GM19238 (cell line): ENCODE measurements around the gene BABAM2.

Experiments
- DNase-seq: peaks from one replicate; pipeline ENCODE4 v3.0.0; 2011; ENCODE audit warnings: low spot score; ENCODE audit not compliant: insufficient read length

Gene BABAM2

GRCh38 chr2:28063492-28063962 lies 173.0 kb downstream of the BABAM2 start:
- no peak for DNase-seq

GRCh38 chr2:28067602-28068001 lies 177.1 kb downstream of the BABAM2 start:
- no peak for DNase-seq

GRCh38 chr2:28068088-28068487 lies 177.6 kb downstream of the BABAM2 start:
- DNase-seq = no peak

DNA sequence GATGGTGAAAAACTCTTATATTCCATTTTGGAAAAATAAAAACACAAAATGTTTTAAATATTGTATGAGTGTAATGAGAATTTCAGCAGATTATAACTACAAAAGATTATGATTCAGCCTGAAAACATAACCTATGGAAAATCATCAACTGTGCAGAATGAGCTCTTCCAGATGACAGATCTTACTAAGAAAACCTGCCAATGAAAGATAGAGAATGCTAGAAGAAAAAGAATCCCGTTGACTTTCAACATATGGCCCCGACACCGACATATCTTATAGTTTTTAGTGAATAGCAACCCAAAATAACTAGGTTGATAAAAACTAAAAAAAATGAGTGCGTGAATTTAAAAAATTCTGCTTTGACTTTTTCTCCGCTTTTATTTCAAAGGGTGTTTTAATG lies 178.0 kb downstream of the BABAM2 start:
- no peak for DNase-seq

- no peak for DNase-seq
Measured at GRCh38 chr2:28071221-28071620, 180.7 kb downstream of the BABAM2 start.

DNA sequence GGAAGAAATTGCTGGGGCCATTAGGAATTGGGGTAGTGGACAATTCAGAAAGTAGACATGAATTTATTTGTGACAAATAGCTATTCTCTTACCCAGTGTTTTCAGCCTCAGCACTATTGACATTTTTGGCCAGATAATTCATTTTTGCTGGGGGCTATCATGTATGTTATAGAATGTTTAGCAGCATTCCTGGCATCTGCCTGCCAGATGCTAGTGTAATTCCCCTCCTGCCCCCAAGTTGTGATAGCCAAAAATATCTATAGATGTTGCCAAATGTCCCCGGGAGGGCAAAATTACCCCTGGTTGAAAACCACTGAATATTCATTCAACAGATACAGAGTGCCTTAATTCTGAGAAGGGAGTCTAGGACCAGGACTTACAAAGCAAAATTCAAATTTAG lies 183.6 kb downstream of the BABAM2 start:
- DNase-seq = no peak

- no peak for DNase-seq
Measured at GRCh38 chr2:28080911-28081310, 190.4 kb downstream of the BABAM2 start.

GRCh38 chr2:28082131-28082530 lies 191.6 kb downstream of the BABAM2 start:
- no peak for DNase-seq

GRCh38 chr2:28083476-28083875 lies 192.9 kb downstream of the BABAM2 start:
- no peak for DNase-seq

DNA sequence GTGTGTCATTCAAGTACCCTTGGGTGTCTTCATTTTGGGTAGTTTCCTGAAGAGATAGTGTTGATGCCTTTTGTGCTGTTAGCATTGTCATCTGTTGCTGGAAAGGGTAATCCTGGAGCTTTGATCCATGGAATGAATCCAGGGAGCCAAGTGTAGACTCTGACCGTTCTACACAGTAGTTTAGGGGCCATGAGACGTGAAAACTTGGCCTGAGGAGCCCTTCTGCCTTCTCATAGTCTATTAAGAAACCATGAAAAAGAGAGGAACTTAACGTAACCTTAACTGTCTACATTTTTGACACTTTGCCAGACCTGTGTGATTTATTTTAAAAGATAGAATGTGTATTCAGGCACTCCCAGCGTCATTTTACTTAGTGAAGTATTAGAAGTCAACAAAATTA lies 194.0 kb downstream of the BABAM2 start:
- DNase-seq = no peak

GRCh38 chr2:28085201-28085600 lies 194.7 kb downstream of the BABAM2 start:
- no peak for DNase-seq

- no peak for DNase-seq
Measured at GRCh38 chr2:28086611-28087010, 196.1 kb downstream of the BABAM2 start.

- no peak for DNase-seq
Measured at GRCh38 chr2:28088970-28089369, 198.4 kb downstream of the BABAM2 start.

GRCh38 chr2:28089486-28089885 lies 199.0 kb downstream of the BABAM2 start:
- no peak for DNase-seq

DNA sequence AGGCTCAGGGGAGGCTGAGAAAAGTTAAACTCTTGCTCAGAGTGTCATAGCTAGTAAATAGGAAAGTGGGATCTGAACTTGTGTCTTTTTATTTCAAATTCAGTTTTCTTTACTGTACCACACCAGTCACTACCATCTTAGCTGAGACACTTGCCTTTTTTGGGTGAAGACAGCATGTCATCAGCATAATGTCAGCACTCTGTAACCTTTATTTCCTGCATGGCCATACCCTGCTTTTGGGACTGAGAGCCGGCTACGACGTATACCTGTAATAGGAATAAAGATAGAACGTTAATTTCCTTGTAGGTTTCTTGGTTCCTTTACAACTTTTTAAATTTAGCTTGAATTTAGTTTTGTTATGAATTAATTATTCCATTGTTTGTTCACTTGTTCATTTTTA lies 202.8 kb downstream of the BABAM2 start:
- no peak for DNase-seq

DNA sequence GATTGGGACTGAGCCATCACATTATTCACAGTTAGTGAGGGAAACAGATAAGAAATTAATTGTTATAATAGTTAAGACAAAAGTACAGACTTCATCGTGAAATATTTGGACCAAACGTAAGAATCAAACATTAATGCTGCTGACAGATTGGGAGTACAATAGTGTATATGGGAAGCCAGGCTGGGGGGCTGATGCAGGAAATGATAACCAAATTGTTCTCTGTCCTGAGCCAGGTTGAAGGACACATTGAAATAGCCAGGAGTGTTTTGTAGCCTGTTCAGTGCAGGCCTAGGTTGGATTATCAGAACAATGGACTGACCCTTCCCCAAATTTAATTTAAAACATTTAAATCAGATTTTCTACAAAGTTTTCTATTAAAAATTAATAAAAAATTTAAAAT lies 203.2 kb downstream of the BABAM2 start:
- DNase-seq = no peak

DNA sequence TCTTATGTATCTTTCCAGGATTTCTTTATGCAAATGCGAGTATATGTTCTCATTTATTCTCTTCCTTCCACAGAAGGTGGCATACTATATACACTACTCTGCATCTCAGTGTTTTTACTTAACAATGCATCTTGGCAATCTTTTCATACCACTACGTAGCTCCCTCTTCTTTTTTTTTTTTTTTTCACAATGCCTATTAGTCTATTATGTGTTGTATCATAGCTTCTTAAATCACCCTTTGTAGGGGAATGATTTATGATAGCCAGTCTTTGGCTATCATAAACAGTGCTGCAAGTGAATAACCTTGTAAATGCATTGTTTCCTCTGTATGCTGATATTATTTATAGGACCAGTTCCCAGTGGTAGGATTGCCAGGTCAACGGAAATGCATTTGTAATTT lies 204.2 kb downstream of the BABAM2 start:
- DNase-seq = no peak

DNA sequence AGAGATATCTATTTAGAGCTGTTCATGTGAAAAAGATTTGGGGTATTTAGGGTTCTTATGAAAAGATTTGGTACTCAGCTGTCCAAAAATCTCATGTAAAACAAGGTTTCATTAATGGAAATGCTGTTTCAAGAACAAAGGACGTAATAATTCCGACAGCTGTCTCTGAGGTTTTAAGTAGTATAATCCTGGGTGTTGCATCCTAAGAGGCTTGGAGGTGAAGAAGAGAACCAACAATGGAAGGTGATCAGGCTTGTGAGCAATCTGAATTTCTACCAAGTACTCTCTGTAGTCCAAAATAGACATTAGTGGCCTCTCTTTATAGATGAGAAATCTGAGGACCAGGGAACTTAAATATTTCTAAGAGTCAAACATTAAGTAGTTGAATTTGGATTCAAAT lies 205.1 kb downstream of the BABAM2 start:
- DNase-seq = no peak

- no peak for DNase-seq
Measured at GRCh38 chr2:28096421-28096820, 205.9 kb downstream of the BABAM2 start.

DNA sequence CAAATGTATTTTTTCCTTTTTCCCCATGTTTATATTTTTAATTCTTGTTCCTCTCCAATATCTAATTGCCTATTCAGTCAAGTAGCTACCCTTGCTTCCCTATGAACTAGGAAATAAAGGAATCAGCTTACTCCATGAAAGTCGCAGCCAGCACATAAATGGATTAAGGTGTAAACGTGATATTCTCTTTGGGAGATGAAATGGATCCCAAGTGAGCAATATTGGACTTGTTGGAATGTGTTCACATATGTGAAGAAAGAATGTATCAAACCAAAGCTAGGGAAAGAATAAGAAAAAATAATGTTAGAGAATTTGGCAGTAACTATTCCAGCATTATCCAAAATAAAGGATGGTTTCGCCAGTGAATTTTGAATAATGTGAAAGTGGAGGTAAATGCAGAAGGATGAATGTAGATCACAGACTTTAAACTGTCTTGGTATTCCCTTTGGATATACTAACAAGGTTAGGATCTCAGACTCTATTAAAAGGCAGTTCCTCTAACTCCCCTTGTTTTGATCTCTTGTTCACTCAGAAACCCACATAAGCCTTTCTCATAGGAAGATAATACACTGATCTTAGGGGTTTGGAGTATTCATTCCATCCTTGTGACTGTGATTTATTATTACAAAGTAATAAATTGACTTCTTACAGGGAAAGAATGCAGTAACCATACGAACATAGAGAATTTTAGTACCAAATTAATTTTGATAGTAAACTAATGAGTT lies 208.1 kb downstream of the BABAM2 start:
- no peak for DNase-seq

DNA sequence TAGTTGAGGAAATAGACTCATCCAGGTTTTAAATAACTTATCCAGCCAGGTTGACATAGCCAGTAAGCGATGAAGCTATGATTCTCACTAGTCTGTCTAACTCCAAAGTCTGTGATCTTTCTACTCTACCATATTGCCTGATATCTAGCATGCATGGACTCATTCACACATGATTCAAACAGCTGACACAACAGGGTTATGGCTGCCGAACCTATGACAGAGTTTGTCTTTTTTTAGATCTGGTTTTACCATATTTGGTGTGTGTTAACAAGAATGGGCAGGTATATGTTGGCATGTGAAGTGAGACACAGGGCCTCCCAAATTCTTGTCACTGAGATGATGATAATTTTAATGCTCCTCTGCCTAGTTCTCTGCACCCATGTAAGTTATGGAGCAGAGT lies 210.6 kb downstream of the BABAM2 start:
- DNase-seq = no peak

GRCh38 chr2:28101892-28102291 lies 211.4 kb downstream of the BABAM2 start:
- DNase-seq = no peak

- no peak for DNase-seq
Measured at GRCh38 chr2:28102455-28102874, 211.9 kb downstream of the BABAM2 start.

- DNase-seq = no peak
Measured at GRCh38 chr2:28103611-28104010, 213.1 kb downstream of the BABAM2 start.
